Stomach (tissue), 9 donors: Measurements from ENCODE around the gene GOLPH3. TPM values are rescaled to one million over a fixed set of nuclear protein-coding genes. Genes with fewer than 3 reads are reported as not detected.

ENCODE experiments used
- DNase-seq, 2 donors: peaks; one replicate each; pipeline versions ENCODE4 v3.0.0 to v3.0.0-alpha.2; 2013 to 2019
- H3K27ac ChIP-seq, 5 donors: fragments of 200-600 bp in 4 of 5; sonication (generic) in 4 of 5; one replicate each; pipeline ENCODE4 v1.5.1; 2013 to 2019; ENCODE audit warnings: mild to moderate bottlenecking in 1 of 5, moderate library complexity in 1 of 5
- H3K27me3 ChIP-seq, 3 donors: fragments of 200-600 bp; sonication (generic); one replicate each; pipeline ENCODE4 v1.5.1; 2017 to 2019; ENCODE audit warnings: mixed run types in 1 of 3
- H3K36me3 ChIP-seq, 4 donors: fragments of 200-600 bp; sonication (generic); 1 replicate in 3 of 4; 2 replicates in 1 of 4; pipeline ENCODE4 v1.5.1; 2016 to 2019
- H3K4me1 ChIP-seq, 4 donors: fragments of 200-600 bp; sonication (generic); one replicate each; pipeline ENCODE4 v1.5.1; 2016 to 2019
- H3K4me3 ChIP-seq, 4 donors: fragments of 200-600 bp; sonication (generic) in 3 of 4; one replicate each; pipeline ENCODE4 v1.5.1; 2016 to 2019; ENCODE audit warnings: mild to moderate bottlenecking in 1 of 4
- H3K9me3 ChIP-seq, 4 donors: fragments of 200-600 bp; sonication (generic); one replicate each; pipeline ENCODE4 v1.5.1; 2016 to 2019
- EP300 ChIP-seq: sonication (generic); formaldehyde crosslinking; IDR thresholded peaks from one replicate; pipeline ENCODE4 v1.6.1; 2017; ENCODE audit warnings: antibody characterized with exemption
- POLR2A ChIP-seq, 4 donors: fragments of 450-650 bp; IDR thresholded peaks; one replicate each; pipeline ENCODE4 v1.6.1; 2016; ENCODE audit warnings: antibody characterized with exemption in 4 of 4, control low read depth in 2 of 4, mild to moderate bottlenecking in 1 of 4, moderate library complexity in 1 of 4
- POLR2AphosphoS5 ChIP-seq, 3 donors: sonication (generic); formaldehyde crosslinking; IDR thresholded peaks; one replicate each; pipeline ENCODE4 v1.6.1; 2016; ENCODE audit warnings: antibody characterized with exemption in 3 of 3
- WGBS, 5 donors: extraction: QIAGEN DNeasy Blood & Tissue Kit in 3 of 5; methylation state at CpG; one replicate each; pipeline versions ENCODE4 v1.1.5 to v1.1.7; 2013 to 2018; 5-methylcytosine and 5-hydroxymethylcytosine counted together
- intact Hi-C: fragments of 100-400 bp; cut with DNase I; formaldehyde crosslinking; loops from one replicate; pipeline ENCODE4 v1.15.1; 2023; ENCODE audit warnings: low total_unique reads
- polyA plus RNA-seq, 3 donors: library from polyadenylated mRNA; stranded (reverse); fragments of 200-250 nt; gene quantifications; one replicate each; pipeline ENCODE4 v1.2.3, GENCODE V29; 2013
- total RNA-seq, 5 donors: library from RNA; depleted of rRNA; stranded (reverse); fragments of >200 nt; gene quantifications; one replicate each; pipeline versions ENCODE4 v1.1.0 to v1.2.3, GENCODE V29; 2014 to 2016
- TF ChIP-seq, protein P1 (sequence below), 7 experiments: fragments of 450-650 bp in 4 of 7; fragments of 200-600 bp in 3 of 7; sonication (generic) in 3 of 7; IDR thresholded peaks; one replicate each; pipeline ENCODE4 v1.5.1; 2016 to 2019; ENCODE audit warnings: antibody characterized with exemption in 7 of 7, control low read depth in 2 of 7, mild to moderate bottlenecking in 1 of 7
- donor health status: healthy with polysubstance abuse.
- donor health status: Bipolar disorder and iron deficiency.
- donor health status: healthy.

Gene GOLPH3
- total and polyA plus RNA-seq, 8 donors: 38.3 to 171 (median 92.7) TPM

DNA sequence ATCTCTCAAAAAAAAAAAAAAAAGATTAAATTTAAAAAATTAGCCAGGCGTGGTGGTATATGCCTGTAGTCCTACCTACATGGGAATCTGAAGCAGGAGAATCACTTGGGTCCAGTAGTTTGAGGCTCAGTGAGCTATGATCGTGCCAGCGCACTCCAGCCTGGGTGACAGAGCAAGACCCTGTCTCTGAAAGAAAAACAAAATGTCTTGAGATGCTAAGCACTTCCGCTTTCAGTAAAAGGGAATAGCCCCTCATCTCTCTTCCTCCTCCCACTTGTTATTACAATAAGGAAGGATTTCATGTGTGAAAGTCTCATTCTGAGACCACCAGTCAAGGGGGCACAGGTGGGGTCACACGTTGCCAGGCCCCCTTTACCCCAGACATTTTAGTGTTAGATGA lies 79.4 kb downstream of the GOLPH3 start:
- H3K27me3 ChIP-seq: no peaks in the 10 kb centered on the region
- peaks cover 0 to 56% (median 37%) of the 10 kb centered on the region in 4 donors for H3K36me3 ChIP-seq
- no peak for DNase-seq
- no peak for TF ChIP-seq POLR2A (IDR thresholded peaks at IDR 0.05)
- H3K4me3 ChIP-seq: no peak overlapping the region
- 89 to 95% (median 93%) methylated on average over 5 of the region's 5 CpGs for WGBS, 5 donors
- H3K9me3 ChIP-seq: no peaks in the 10 kb centered on the region
- H3K27ac ChIP-seq: peak overlapping the region in 1 of 5 donors; percentile 16
- H3K4me1 ChIP-seq: peaks cover 0 to 33% (median 17%) of the 10 kb centered on the region in 4 donors
- intact Hi-C loops: no loop called here

DNA sequence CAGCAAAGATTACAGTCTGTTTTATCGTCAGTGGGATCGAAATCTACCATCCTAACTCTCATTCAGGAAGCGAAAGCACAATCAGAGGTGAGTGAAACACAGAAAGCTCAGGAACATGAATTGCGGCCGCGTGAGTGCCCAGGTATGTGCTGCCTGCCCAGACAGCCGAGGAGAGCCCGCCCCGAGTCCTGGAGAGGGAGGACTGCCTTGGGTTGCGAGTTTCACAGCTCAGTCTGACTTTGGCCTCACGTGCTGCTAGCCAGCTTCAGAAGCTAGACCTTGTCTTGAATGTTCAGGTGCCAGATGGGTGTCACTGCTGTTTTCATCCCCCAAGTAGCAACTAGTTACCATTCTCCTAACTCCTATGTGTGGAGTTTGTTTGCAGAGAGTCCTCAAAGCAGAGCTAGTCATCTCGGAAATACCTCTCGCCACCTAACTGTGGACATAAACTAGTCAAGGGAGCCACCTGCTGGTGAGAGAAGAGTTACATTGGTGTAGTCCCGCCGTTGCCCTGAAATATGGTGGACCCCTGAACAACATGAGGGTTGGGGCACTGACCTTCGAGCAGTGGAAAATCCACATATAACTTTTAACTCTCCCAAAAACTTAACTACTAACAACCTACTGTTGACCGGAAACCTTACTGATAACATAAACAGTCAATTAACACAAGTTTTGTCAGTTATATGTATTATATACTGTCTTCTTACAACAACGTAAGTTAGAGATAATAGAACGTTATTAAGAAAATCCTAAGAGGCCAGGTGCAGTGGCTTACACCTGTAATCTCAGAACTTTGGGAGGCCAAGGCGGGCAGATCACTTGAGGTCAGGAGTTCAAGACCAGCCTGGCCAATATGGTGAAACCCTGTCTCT lies 80.9 kb downstream of the GOLPH3 start:
- no peaks in the 10 kb centered on the region for H3K9me3 ChIP-seq
- peaks cover 0 to 52% (median 36%) of the 10 kb centered on the region in 4 donors for H3K36me3 ChIP-seq
- 50 to 62% (median 58%) methylated on average over 20 of the region's 20 CpGs for WGBS, 5 donors
- intact Hi-C loops: no loop called here
- no peak for TF ChIP-seq EP300
- TF ChIP-seq POLR2AphosphoS5 (IDR thresholded peaks at IDR 0.05): peak in 1 of 3 donors; percentile 27
- TF ChIP-seq POLR2A (IDR thresholded peaks at IDR 0.05): no peak
- TF ChIP-seq, protein P1, sequence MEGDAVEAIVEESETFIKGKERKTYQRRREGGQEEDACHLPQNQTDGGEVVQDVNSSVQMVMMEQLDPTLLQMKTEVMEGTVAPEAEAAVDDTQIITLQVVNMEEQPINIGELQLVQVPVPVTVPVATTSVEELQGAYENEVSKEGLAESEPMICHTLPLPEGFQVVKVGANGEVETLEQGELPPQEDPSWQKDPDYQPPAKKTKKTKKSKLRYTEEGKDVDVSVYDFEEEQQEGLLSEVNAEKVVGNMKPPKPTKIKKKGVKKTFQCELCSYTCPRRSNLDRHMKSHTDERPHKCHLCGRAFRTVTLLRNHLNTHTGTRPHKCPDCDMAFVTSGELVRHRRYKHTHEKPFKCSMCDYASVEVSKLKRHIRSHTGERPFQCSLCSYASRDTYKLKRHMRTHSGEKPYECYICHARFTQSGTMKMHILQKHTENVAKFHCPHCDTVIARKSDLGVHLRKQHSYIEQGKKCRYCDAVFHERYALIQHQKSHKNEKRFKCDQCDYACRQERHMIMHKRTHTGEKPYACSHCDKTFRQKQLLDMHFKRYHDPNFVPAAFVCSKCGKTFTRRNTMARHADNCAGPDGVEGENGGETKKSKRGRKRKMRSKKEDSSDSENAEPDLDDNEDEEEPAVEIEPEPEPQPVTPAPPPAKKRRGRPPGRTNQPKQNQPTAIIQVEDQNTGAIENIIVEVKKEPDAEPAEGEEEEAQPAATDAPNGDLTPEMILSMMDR (IDR thresholded peaks at IDR 0.05): peak in 5 of 7 experiments; percentile 50 to 73 (median 56)
- no peak overlapping the region for H3K4me3 ChIP-seq
- DNase-seq: peak; percentile 63 to 89
- H3K27ac ChIP-seq: no peak overlapping the region
- peaks cover 0 to 18% (median 7%) of the 10 kb centered on the region in 4 donors for H3K4me1 ChIP-seq
- no peaks in the 10 kb centered on the region for H3K27me3 ChIP-seq

DNA sequence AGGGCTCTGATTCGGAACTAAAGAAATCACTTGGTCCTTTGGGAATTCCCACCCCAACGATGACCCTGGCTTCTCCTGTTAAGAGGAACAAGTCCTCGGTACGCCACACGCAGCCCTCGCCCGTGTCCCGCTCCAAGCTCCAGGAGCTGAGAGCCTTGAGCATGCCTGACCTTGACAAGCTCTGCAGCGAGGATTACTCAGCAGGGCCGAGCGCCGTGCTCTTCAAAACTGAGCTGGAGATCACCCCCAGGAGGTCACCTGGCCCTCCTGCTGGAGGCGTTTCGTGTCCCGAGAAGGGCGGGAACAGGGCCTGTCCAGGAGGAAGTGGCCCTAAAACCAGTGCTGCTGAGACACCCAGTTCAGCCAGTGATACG lies 83.4 kb downstream of the GOLPH3 start:
- DNase-seq: no peak
- WGBS, 5 donors: 88 to 92% (median 91%) methylated on average over 10 to 17 of the region's 17 CpGs
- no peak for TF ChIP-seq POLR2A (IDR thresholded peaks at IDR 0.05)
- TF ChIP-seq EP300: no peak
- TF ChIP-seq POLR2AphosphoS5 (IDR thresholded peaks at IDR 0.05): no peak
- TF ChIP-seq, protein P1 (IDR thresholded peaks at IDR 0.05): no peak
- Histone ChIP-seq H3K9me3 (no peaks in the 10 kb centered on the region), H3K36me3 (peaks cover 0 to 51% (median 43%) of the 10 kb centered on the region in 4 donors), H3K4me3 (no peak overlapping the region), H3K27ac (no peak overlapping the region), H3K27me3 (no peaks in the 10 kb centered on the region), H3K4me1 (peaks cover 0 to 16% (median 7%) of the 10 kb centered on the region in 4 donors)
- intact Hi-C loops: no loop called here

DNA sequence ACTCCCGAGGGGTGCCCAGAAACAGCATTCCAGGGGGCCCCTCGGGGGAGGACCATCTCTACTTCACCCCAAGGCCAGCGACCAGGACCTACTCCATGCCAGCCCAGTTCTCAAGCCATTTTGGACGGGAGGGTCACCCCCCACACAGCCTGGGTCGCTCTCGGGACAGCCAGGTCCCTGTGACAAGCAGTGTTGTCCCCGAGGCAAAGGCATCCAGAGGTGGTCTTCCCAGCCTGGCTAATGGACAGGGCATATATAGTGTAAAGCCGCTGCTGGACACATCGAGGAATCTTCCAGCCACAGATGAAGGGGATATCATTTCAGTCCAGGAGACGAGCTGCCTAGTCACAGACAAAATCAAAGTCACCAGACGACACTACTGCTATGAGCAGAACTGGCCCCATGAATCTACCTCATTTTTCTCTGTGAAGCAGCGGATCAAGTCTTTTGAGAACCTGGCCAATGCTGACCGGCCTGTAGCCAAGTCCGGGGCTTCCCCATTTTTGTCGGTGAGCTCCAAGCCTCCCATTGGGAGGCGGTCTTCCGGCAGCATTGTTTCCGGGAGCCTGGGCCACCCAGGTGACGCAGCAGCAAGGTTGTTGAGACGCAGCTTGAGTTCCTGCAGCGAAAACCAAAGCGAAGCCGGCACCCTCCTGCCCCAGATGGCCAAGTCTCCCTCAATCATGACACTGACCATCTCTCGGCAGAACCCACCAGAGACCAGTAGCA lies 83.9 kb downstream of the GOLPH3 start:
- Histone ChIP-seq H3K27ac (no peak overlapping the region), H3K36me3 (peaks cover 0 to 50% (median 43%) of the 10 kb centered on the region in 4 donors), H3K4me1 (peaks cover 0 to 13% (median 5%) of the 10 kb centered on the region in 4 donors), H3K9me3 (no peaks in the 10 kb centered on the region), H3K4me3 (no peak overlapping the region), H3K27me3 (no peaks in the 10 kb centered on the region)
- intact Hi-C loops: no loop called here
- no peak for DNase-seq
- TF ChIP-seq, protein P1 (IDR thresholded peaks at IDR 0.05): no peak
- TF ChIP-seq POLR2AphosphoS5 (IDR thresholded peaks at IDR 0.05): no peak
- no peak for TF ChIP-seq EP300
- no peak for TF ChIP-seq POLR2A (IDR thresholded peaks at IDR 0.05)
- WGBS, 5 donors: 89 to 95% (median 92%) methylated on average over 11 to 24 of the region's 24 CpGs
